Skeletal muscle tissue (tissue), 4 donors: ENCODE results near the gene AEBP2. TPM values are rescaled to one million over a fixed set of nuclear protein-coding genes. Genes with fewer than 3 reads are reported as not detected.
"Not testable (repeated sequence)": the region's sequence is repeated elsewhere in the genome, so short reads cannot be mapped to it uniquely, and the experiment has no call there.

Source experiments
- H3K27ac ChIP-seq: one replicate; pipeline ENCODE4 v1.7.0; 2013; ENCODE audit warnings: mild to moderate bottlenecking, low read depth, low read length, inconsistent platforms
- H3K27me3 ChIP-seq, 3 donors: one replicate each; pipeline ENCODE4 v1.7.0; 2013; ENCODE audit warnings: low read length in 3 of 3; ENCODE audit not compliant: control insufficient read depth in 3 of 3, insufficient read depth in 3 of 3
- H3K36me3 ChIP-seq, 3 donors: one replicate each; pipeline ENCODE4 v1.7.0; 2013; ENCODE audit warnings: low read length in 3 of 3; ENCODE audit not compliant: control insufficient read depth in 3 of 3, insufficient read depth in 3 of 3
- H3K4me1 ChIP-seq, 3 donors: one replicate each; pipeline ENCODE4 v1.7.0; 2013; ENCODE audit warnings: low read length in 3 of 3, mild to moderate bottlenecking in 3 of 3; ENCODE audit not compliant: control insufficient read depth in 3 of 3, insufficient read depth in 3 of 3
- H3K4me3 ChIP-seq, 3 donors: one replicate each; pipeline ENCODE4 v1.7.0; 2013; ENCODE audit warnings: low read length in 3 of 3
- H3K9ac ChIP-seq, 3 donors: one replicate each; pipeline ENCODE4 v1.7.0; 2013; ENCODE audit warnings: low read length in 3 of 3, mild to moderate bottlenecking in 3 of 3, moderate library complexity in 2 of 3, low read depth in 1 of 3
- H3K9me3 ChIP-seq, 3 donors: one replicate each; pipeline ENCODE4 v1.7.0; 2013; ENCODE audit warnings: low read length in 3 of 3; ENCODE audit not compliant: control insufficient read depth in 3 of 3
- total RNA-seq: library from RNA; depleted of rRNA; stranded (reverse); fragments of >200 nt; gene quantifications from one replicate; pipeline ENCODE4 v1.2.3, GENCODE V29; 2014
- donor health status: Osteomylitis.

The AEBP2 gene, protein sequence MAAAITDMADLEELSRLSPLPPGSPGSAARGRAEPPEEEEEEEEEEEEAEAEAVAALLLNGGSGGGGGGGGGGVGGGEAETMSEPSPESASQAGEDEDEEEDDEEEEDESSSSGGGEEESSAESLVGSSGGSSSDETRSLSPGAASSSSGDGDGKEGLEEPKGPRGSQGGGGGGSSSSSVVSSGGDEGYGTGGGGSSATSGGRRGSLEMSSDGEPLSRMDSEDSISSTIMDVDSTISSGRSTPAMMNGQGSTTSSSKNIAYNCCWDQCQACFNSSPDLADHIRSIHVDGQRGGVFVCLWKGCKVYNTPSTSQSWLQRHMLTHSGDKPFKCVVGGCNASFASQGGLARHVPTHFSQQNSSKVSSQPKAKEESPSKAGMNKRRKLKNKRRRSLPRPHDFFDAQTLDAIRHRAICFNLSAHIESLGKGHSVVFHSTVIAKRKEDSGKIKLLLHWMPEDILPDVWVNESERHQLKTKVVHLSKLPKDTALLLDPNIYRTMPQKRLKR
- total RNA-seq = 39.7 TPM

DNA sequence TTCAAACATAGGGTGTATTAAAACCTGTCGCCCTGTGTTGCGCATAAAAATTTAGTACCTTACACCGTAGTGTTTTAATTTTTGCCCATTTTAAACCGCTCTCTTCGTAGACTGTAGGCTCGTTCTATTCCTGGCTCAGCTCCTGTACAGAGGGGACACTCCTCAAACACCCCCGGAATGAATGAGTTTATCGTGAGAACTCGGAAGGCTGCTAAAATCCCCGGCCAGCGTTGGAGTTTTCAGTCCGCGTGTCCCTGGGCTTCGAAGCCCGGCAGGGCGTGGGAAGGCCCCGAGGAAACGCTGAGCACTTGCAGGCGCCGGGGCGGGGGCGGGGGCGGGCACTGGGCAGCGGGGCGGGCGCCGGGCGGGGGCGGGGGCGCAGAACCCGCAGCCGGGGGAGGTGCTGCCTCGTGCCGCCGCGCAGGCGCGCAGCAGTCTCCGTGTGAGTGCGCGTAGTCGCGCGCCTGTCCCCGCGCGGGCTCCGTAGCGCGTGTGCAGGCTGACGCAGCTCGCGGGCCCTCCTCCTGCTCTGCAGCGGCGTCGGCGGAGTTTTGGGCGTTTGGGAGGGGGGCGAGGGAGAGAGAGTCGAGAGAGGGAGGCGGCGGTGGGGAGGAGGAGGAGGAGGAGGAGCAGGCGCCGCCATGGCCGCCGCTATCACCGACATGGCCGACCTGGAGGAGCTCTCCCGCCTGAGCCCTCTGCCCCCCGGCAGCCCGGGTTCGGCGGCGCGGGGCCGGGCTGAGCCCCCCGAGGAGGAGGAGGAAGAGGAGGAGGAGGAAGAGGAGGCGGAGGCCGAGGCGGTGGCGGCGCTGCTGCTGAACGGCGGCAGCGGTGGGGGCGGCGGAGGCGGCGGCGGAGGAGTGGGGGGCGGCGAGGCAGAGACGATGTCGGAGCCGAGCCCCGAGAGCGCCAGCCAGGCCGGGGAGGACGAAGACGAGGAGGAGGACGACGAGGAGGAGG lies at the start of gene AEBP2:
Gene AEBP2 (plus strand): TSS at position 434 of the 960 bp plus-strand sequence. CDS start 208 bp downstream, at position 642.
- Histone ChIP-seq H3K27ac (peak within 1 kb of the TSS; percentile 86), H3K9ac (peak within 1 kb of the TSS; percentile 88 to 89 (median 88))

DNA sequence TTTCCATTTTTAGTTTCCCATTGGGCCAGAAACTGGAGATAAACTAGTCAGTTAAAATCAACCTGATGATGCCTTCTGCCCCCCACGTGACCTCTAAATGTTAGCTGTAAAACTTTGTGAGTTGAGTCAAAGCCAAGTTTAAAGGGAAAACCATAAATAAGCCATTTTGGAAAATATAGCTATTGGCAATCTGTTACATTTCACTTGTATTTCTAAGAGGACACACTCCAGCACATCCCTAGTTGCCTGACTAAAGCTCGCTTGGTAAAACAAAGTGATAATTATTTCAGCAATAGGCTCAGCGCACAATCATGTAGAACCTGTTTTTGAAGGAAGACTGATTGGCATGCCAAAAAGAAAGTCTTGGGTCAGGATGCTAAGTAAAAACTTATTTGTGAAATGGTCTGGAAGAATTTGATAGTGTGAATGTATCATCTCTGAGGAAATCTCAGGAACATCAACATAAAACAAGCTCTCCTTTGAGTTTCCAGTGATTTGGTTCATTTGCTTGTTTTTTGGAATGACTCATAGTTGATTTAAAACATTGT lies 49.2 kb upstream of the AEBP2 start:
- Histone ChIP-seq H3K27ac (no peak overlapping the region), H3K9ac (no peak overlapping the region), H3K9me3 (peaks cover 0 to 2% (median 0%) of the 10 kb centered on the region in 3 donors), H3K4me3 (no peak overlapping the region), H3K36me3 (no peaks in the 10 kb centered on the region), H3K4me1 (no peaks in the 10 kb centered on the region), H3K27me3 (no peaks in the 10 kb centered on the region)

More for the DNA sequence above, at the start of gene AEBP2:
- Histone ChIP-seq H3K4me3 (peak within 1 kb of the TSS; percentile 87 to 94 (median 92)), H3K9me3 (no peaks in the 10 kb centered on the region), H3K4me1 (peaks cover 5 to 15% (median 10%) of the 10 kb centered on the region in 3 donors), H3K27me3 (no peaks in the 10 kb centered on the region), H3K36me3 (no peaks in the 10 kb centered on the region)

DNA sequence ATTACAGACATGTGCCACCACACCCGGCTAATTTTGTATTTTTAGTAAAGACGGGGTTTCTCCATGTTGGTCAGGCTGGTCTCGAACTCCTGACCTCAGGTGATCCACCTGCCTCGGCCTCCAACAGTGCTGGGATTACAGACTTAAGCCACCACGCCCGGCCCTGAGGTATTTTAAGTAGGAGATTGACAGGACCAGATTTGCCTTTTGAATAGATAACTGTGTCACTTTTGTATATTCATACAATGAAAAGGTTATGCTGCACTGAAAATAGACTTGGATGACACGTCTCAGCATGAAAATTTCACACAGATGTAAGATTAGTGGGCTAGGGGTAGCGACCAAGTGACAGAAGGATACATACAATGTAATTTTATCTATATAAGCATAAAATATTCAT lies 46.6 kb upstream of the AEBP2 start:
- H3K4me3 ChIP-seq, H3K9ac ChIP-seq, H3K27ac ChIP-seq, H3K9me3 ChIP-seq, H3K4me1 ChIP-seq, H3K27me3 ChIP-seq, H3K36me3 ChIP-seq: not testable (repeated sequence)

DNA sequence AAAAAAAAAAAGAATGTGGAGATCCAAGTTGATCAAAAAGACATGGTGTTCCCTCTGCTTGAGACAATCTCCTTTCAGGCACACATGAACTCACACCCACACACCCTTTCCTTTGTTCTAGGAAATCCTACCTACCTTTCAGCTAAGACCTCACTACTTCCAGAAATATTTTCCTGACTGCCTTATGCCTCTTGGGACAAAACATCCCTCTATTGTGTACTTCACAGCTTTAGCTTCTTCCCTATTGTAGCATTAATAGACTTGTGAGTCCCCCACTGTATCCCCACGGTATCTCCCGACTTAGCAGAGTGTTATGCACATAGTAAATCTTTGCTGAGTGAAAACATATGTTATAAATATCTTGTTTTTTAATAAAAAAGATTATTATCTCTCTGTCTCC lies 44.9 kb upstream of the AEBP2 start:
- Histone ChIP-seq H3K4me1 (no peaks in the 10 kb centered on the region), H3K4me3 (no peak overlapping the region), H3K27ac (no peak overlapping the region)

DNA sequence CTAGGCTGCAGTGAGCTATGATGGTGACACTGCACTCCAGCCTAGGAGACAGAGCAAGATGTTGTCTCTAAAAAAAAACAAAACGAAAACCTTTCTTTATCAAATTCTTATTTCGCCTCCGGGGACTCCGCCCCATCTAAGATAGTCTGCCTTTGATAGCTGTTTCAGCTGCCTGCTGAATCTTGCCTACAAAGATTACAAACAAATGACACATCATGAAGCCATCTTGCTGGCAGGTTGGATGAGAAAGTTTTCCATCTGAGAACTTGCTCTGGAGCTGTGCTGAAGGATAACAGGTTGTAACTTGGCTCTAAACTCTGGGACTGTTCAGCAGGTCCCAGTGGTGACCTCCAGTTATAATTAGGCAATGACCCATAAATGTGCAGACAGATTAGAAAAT lies 41.8 kb upstream of the AEBP2 start:
- Histone ChIP-seq H3K9ac (no peak overlapping the region), H3K9me3 (no peaks in the 10 kb centered on the region)

More for the DNA sequence above, 44.9 kb upstream of the AEBP2 start:
- no peaks in the 10 kb centered on the region for H3K36me3 ChIP-seq
- H3K9me3 ChIP-seq = no peaks in the 10 kb centered on the region
- H3K9ac ChIP-seq = no peak overlapping the region
- H3K27me3 ChIP-seq = no peaks in the 10 kb centered on the region

DNA sequence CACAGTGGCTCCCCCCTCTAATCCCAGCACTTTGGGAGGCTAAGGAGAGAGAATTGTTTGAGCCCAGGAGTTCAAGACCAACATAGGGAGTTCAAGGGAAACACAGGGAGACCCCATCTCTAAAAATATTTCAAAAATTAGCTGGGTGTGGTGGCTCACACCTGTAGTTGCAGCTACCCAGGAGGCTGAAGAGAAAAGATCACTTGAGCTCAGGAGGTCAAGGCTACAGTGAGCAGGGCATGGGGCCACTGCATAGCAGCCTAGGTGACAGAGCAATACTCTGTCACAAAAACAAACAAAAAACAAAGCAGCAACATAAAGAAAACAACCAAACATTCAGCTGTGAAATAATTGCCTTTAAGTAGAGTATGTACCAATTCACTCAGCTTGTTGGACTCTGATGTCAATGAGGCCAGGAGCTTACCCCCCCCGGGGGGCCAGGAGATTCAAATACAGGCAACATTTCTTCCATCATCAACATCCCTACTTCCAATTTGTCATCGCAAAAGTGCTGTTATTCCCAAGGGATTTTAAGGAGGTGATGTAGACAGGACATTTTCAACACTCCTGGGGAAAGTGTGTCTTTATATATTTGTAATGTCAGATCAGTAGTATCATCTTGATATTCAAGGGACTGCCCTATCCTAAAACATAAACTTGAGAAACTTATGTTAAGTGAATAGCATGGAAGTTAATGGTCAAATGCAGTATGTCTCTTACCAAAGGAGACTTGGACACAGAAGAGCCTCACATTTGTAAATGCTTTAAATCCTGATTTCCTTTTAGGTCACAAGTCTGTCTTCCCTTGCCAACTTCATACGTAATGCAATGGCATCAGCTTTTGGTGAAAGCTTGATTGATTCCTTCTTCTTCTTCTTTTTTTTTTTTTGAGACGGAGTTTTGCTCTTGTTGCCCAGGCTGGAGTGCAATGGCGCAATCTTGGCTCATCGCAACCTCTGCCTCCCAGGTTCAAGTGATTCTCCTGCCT lies 40.6 kb upstream of the AEBP2 start:
- peaks cover 0 to 6% (median 0%) of the 10 kb centered on the region in 3 donors for H3K4me1 ChIP-seq
- H3K4me3 ChIP-seq = no peak overlapping the region
- no peaks in the 10 kb centered on the region for H3K36me3 ChIP-seq
- H3K9ac ChIP-seq = no peak overlapping the region
- H3K27me3 ChIP-seq = no peaks in the 10 kb centered on the region
- no peak overlapping the region for H3K27ac ChIP-seq
- H3K9me3 ChIP-seq = no peaks in the 10 kb centered on the region

More for the DNA sequence above, 41.8 kb upstream of the AEBP2 start:
- no peaks in the 10 kb centered on the region for H3K27me3 ChIP-seq
- H3K27ac ChIP-seq = no peak overlapping the region
- H3K4me3 ChIP-seq = no peak overlapping the region
- no peaks in the 10 kb centered on the region for H3K36me3 ChIP-seq
- no peaks in the 10 kb centered on the region for H3K4me1 ChIP-seq

DNA sequence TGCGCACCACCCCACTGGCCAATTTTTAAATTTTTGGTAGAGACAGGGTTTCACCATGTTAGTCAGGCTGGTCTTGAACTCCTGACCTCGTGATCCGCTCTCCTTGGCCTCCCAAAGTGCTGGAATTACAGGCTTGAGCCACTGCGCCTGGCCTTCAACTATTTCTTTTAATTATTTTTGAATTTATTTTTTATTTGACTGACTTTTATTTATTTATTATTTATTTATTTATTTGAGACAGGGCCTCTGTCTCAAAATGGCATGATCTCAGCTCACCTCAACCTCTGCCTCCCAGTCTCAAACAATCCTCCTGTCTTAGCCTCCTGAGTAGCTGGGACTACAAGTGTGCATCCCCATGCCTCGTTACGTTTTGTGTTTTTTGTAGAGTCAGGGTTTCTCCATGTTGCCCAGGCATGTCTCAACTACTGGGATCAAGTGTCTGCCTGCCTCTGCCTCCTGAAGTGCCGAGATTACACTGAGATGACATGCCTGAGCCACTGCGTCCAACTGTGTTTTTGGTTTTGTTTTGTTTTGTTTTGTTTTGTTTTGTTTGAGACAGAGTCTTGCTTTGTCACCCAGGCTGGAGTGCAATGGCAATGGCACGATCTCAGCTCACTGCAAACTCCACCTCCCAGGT lies 38.5 kb upstream of the AEBP2 start:
- not testable (repeated sequence) for H3K36me3 ChIP-seq, H3K27me3 ChIP-seq, H3K9ac ChIP-seq, H3K27ac ChIP-seq, H3K9me3 ChIP-seq, H3K4me1 ChIP-seq, H3K4me3 ChIP-seq

DNA sequence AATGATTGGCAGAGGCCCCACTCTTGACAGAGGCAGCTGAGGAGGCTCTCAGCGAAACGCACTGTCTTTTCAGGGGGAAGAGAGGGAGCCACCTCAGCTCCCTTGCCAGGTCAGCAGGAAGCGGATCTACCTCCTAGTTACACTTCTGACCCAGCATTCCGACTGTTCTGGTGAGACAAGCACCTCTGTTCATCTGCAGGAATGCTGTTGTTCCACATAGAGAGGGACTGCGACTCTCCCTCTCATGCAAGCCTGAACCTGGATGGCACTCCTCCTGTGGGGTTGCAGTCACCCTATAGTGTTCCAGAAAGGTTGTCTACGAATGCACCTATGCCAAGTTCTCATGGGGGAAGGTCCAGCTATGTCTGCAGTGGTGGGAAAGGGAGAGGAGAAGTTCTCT lies 37.1 kb upstream of the AEBP2 start:
- peaks cover 0 to 4% (median 0%) of the 10 kb centered on the region in 3 donors for H3K27me3 ChIP-seq
- H3K4me1 ChIP-seq = peaks cover 0 to 6% (median 0%) of the 10 kb centered on the region in 3 donors
- no peak overlapping the region for H3K4me3 ChIP-seq
- H3K36me3 ChIP-seq = no peaks in the 10 kb centered on the region
- peaks cover 0 to 2% (median 0%) of the 10 kb centered on the region in 3 donors for H3K9me3 ChIP-seq
- H3K27ac ChIP-seq = no peak overlapping the region
- H3K9ac ChIP-seq = no peak overlapping the region
